PC-9 (cell line): ENCODE data around the gene MAOA.

Experiments used
- CTCF ChIP-seq: fragments of 200-600 bp; sonication (generic); conservative IDR thresholded peaks from 2 replicates; pipeline ENCODE4 v1.6.1; 2017; ENCODE audit warnings: mixed run types, antibody characterized with exemption, mild to moderate bottlenecking, moderate library complexity
- EZH2 ChIP-seq: fragments of 200-600 bp; sonication (generic); IDR thresholded peaks from 2 replicates; pipeline ENCODE4 v1.8.0; 2017; ENCODE audit warnings: antibody characterized with exemption, low read depth

GRCh38 chrX:43720082-43720481 lies 64.0 kb downstream of the MAOA start:
- TF ChIP-seq CTCF (no peak), EZH2 (no peak)
